Small intestine (tissue), 7 donors: Measurements from ENCODE around the gene GRM8. TPM values are rescaled to one million over a fixed set of nuclear protein-coding genes. Genes with fewer than 3 reads are reported as not detected.

Experiments
- DNase-seq, 2 donors: peaks; one replicate each; pipeline versions ENCODE4 v3.0.0 to v3.0.0-alpha.2; 2013
- FAIRE-seq: peaks from 2 replicates; lab custom pipeline; 2012; peaks lifted over from hg19 to GRCh38; lab: Jason Lieb, UNC
- H3K27ac ChIP-seq, 3 donors: one replicate each; pipeline ENCODE4 v1.5.1; 2013; ENCODE audit warnings: low read length in 2 of 3, mild to moderate bottlenecking in 2 of 3, control low read depth in 1 of 3, inconsistent platforms in 1 of 3, low read depth in 1 of 3, moderate library complexity in 1 of 3
- H3K27me3 ChIP-seq, 3 donors: one replicate each; pipeline ENCODE4 v1.6.1; 2013; ENCODE audit warnings: low read length in 3 of 3, inconsistent platforms in 1 of 3; ENCODE audit not compliant: control insufficient read depth in 3 of 3, insufficient read depth in 3 of 3
- H3K36me3 ChIP-seq, 3 donors: one replicate each; pipeline ENCODE4 v1.6.1; 2013; ENCODE audit warnings: low read length in 3 of 3, inconsistent platforms in 1 of 3, low read depth in 1 of 3, mild to moderate bottlenecking in 1 of 3, moderate library complexity in 1 of 3; ENCODE audit not compliant: control insufficient read depth in 3 of 3, insufficient read depth in 2 of 3
- H3K4me1 ChIP-seq, 3 donors: one replicate each; pipeline ENCODE4 v1.6.1; 2013; ENCODE audit warnings: low read length in 2 of 3, inconsistent platforms in 1 of 3, low read depth in 1 of 3, mild to moderate bottlenecking in 1 of 3, moderate library complexity in 1 of 3; ENCODE audit not compliant: control insufficient read depth in 3 of 3, insufficient read depth in 2 of 3
- H3K4me3 ChIP-seq, 3 donors: one replicate each; pipeline ENCODE4 v1.5.1; 2013; ENCODE audit warnings: low read length in 3 of 3, control low read depth in 1 of 3, inconsistent platforms in 1 of 3, low read depth in 1 of 3, mild to moderate bottlenecking in 1 of 3, moderate library complexity in 1 of 3
- H3K9me3 ChIP-seq, 2 donors: one replicate each; pipeline ENCODE4 v1.6.1; 2013; ENCODE audit warnings: low read depth in 1 of 2, low read length in 1 of 2; ENCODE audit not compliant: control insufficient read depth in 2 of 2, insufficient read depth in 1 of 2
- WGBS, 3 donors: extraction: QIAGEN DNeasy Blood & Tissue Kit; methylation state at CpG; one replicate each; pipeline ENCODE4 v1.1.7; 2013; 5-methylcytosine and 5-hydroxymethylcytosine counted together
- polyA plus RNA-seq, 4 donors: library from polyadenylated mRNA; stranded (reverse) in 3 of 4; unstranded in 1 of 4; fragments of 200-250 nt in 3 of 4; fragments of 120-200 nt in 1 of 4; gene quantifications; one replicate each; pipeline versions ENCODE4 v1.2.1 to v1.2.3, GENCODE V29; 2013
- donor health status: healthy with polysubstance abuse.
- donor health status: control.
- donor health status: control.
- donor health status: Bipolar disorder and iron deficiency.
- donor health status: healthy.

GRM8 gene
- polyA plus RNA-seq, 4 donors = 0.07 to 0.12 TPM; not detected in 2

DNA sequence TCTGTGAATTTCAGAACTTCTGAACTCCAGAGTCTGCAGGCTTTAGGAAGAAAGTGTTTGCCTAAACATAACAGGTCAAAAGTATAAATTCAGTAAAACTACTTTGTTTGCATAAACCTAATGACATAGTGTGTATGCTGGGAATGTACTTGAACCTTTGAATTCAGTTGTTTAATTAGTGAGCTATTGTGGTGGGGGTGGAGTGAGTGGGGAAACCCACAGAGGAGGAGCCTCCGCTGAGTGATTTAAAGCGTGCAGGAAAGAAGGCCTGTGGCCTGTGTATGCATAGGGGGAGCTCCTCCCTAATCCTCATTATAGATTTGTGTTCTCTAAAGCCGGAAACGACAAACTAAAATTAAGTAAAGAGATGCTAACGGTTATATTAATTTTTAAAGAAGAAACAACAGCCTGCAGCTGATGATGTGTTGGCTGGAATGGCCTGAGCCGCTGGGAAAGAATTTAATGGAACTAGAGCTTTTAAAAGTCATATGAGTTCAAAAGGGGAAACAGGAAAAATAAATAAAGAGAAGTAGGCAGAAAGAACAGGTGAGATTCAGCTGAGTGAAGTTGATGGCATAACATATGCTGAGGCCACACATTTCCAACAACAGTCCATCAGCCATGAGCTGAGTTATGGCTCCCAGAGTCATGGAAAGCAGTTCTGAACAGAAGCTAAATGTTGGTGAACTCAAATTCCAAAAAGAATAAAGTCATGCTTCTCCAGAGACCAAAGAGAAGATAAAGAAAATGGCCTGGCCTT, 595.0 kb downstream of the GRM8 start:
- Histone ChIP-seq H3K4me1 (no peaks in the 10 kb centered on the region), H3K9me3 (peaks cover 0 to 2% of the 10 kb centered on the region in 2 donors), H3K36me3 (no peaks in the 10 kb centered on the region), H3K27ac (no peak overlapping the region), H3K27me3 (no peaks in the 10 kb centered on the region), H3K4me3 (no peak overlapping the region)
- FAIRE-seq (no peak), DNase-seq (no peak)
- WGBS, 3 donors = 58 to 68% (median 58%) methylated on average over 6 of the region's 6 CpGs

DNA sequence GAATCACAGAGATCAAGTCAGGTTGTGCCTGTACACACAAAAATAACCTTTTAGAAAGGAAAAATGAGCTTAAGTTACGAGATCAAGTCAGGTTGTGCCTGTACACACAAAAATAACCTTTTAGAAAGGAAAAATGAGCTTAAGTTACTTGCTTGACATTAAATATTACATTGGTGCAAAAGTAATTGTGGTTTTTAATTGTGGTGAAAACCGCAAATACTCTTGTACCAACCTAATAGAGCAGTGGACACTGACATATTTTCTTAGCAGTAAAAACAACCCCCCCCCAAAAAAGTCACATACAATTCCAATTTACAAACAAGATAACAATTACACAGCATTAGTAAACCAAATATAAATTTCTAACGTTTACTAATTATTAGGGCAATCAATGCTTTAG, 595.6 kb downstream of the GRM8 start:
- FAIRE-seq (no peak), DNase-seq (no peak)
- Histone ChIP-seq H3K4me1 (no peaks in the 10 kb centered on the region), H3K27ac (no peak overlapping the region), H3K36me3 (no peaks in the 10 kb centered on the region), H3K4me3 (no peak overlapping the region), H3K9me3 (peaks cover 0 to 2% of the 10 kb centered on the region in 2 donors), H3K27me3 (no peaks in the 10 kb centered on the region)
- 49 to 70% (median 61%) methylated on average over 3 of the region's 3 CpGs for WGBS, 3 donors

DNA sequence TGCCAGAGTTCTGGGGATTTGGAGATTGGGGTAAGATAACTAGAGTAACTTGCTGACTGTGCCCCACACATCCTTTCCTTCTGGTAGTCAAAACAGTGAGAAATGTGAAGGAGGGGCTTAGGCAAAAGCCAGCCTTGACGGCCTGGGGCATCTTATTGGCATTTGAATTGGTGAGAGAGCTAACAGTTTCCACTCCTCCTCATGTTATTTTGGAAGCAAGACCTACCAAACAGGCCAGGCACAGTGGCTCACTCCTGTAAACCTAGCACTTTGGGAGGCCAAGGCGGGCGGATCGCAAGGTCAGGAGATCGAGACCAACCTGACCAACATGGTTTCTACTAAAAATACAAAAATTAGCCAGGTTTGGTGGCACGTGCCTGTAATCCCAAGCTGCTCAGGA, 596.6 kb downstream of the GRM8 start:
- no peaks in the 10 kb centered on the region for H3K27me3 ChIP-seq
- peaks cover 0 to 2% of the 10 kb centered on the region in 2 donors for H3K9me3 ChIP-seq
- H3K27ac ChIP-seq = no peak overlapping the region
- H3K36me3 ChIP-seq = no peaks in the 10 kb centered on the region
- DNase-seq (no peak), FAIRE-seq (no peak)
- 81 to 86% (median 82%) methylated on average over 6 of the region's 6 CpGs for WGBS, 3 donors
- no peaks in the 10 kb centered on the region for H3K4me1 ChIP-seq
- H3K4me3 ChIP-seq = no peak overlapping the region

DNA sequence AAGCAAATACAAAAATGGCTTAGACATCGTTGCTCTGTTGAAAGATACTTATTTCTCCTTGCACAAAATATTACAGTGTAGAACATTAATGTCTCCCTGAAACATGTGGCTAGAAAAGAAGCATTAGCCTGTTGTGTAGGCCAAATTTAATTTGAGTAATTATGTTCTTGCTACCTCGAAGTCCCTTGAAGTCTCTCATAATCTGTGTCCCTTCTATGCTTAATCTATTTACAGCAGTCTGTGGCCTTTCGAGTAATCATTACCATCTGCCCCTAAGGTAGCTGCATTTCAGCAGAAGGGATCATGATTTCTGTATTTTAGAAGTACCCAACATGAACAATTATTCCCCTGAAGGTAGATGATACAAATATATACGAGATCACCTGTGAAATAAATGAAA, 615.2 kb downstream of the GRM8 start:
- no peaks in the 10 kb centered on the region for H3K27me3 ChIP-seq
- WGBS, 3 donors = 50 to 70% (median 62%) methylated on average over 4 of the region's 4 CpGs
- H3K27ac ChIP-seq = no peak overlapping the region
- FAIRE-seq (no peak), DNase-seq (no peak)
- H3K4me3 ChIP-seq = no peak overlapping the region
- H3K9me3 ChIP-seq = peaks cover 0 to 3% of the 10 kb centered on the region in 2 donors
- no peaks in the 10 kb centered on the region for H3K4me1 ChIP-seq
- H3K36me3 ChIP-seq = no peaks in the 10 kb centered on the region

- DNase-seq (no peak), FAIRE-seq (no peak)
- Histone ChIP-seq H3K27ac (no peak overlapping the region), H3K9me3 (peaks cover 0 to 3% of the 10 kb centered on the region in 2 donors), H3K4me3 (no peak overlapping the region), H3K27me3 (no peaks in the 10 kb centered on the region), H3K4me1 (no peaks in the 10 kb centered on the region), H3K36me3 (no peaks in the 10 kb centered on the region)
These were observed 617.2 kb downstream of the GRM8 start for GRCh38 chr7:126635545-126635944.

GRCh38 chr7:126608339-126608776, 644.4 kb downstream of the GRM8 start:
- no peaks in the 10 kb centered on the region for H3K4me1 ChIP-seq
- peaks cover 0 to under 1% of the 10 kb centered on the region in 2 donors for H3K9me3 ChIP-seq
- H3K4me3 ChIP-seq = no peak overlapping the region
- H3K36me3 ChIP-seq = no peaks in the 10 kb centered on the region
- DNase-seq (peak in 1 of 2 donors; percentile 6), FAIRE-seq (no peak)
- no peaks in the 10 kb centered on the region for H3K27me3 ChIP-seq
- H3K27ac ChIP-seq = no peak overlapping the region
- 59% methylated on average over 7 of the region's 7 CpGs for WGBS, 3 donors

- Histone ChIP-seq H3K27me3 (no peaks in the 10 kb centered on the region), H3K36me3 (no peaks in the 10 kb centered on the region), H3K4me3 (no peak overlapping the region), H3K4me1 (no peaks in the 10 kb centered on the region), H3K9me3 (no peaks in the 10 kb centered on the region), H3K27ac (no peak overlapping the region)
- FAIRE-seq = no peak
- no peak for DNase-seq
- 90 to 96% (median 95%) methylated on average over 3 of the region's 3 CpGs for WGBS, 3 donors
These were observed 646.4 kb downstream of the GRM8 start for GRCh38 chr7:126606331-126606730.

DNA sequence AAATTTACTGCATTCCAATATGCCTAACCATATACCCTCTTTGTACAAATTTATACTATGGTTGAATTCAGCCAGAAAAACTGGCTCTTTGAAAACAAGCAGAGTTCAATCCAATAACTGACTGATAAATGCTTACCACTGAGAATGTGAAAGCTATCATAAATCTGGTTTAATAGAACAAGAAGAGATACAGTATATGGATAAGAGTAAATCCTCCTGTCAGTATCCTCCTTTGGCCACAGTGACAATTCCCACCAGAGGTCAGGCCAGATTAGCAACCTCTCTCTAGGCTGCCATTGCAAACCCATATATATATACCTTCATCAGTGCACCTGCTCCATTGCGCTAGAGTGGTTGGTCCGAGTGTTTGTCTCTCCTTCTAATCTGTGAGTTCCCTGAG, 647.2 kb downstream of the GRM8 start:
- H3K9me3 ChIP-seq = no peaks in the 10 kb centered on the region
- H3K4me3 ChIP-seq = no peak overlapping the region
- no peaks in the 10 kb centered on the region for H3K36me3 ChIP-seq
- H3K27me3 ChIP-seq = no peaks in the 10 kb centered on the region
- H3K27ac ChIP-seq = no peak overlapping the region
- FAIRE-seq (no peak), DNase-seq (no peak)
- no peaks in the 10 kb centered on the region for H3K4me1 ChIP-seq
- WGBS, 3 donors = 84 to 95% (median 90%) methylated on average over 2 of the region's 2 CpGs

- Histone ChIP-seq H3K4me3 (no peak overlapping the region), H3K36me3 (no peaks in the 10 kb centered on the region), H3K4me1 (no peaks in the 10 kb centered on the region), H3K27me3 (no peaks in the 10 kb centered on the region), H3K27ac (no peak overlapping the region), H3K9me3 (no peaks in the 10 kb centered on the region)
- DNase-seq (no peak), FAIRE-seq (no peak)
- WGBS, 3 donors = 46 to 61% (median 57%) methylated on average over 3 of the region's 3 CpGs
These were observed 647.7 kb downstream of the GRM8 start for GRCh38 chr7:126605056-126605455.
